T-helper 17 cell (primary cell): Measurements from ENCODE around the gene SNPH. TPM values are rescaled to one million over a fixed set of nuclear protein-coding genes. Genes with fewer than 3 reads are reported as not detected.
A peak's percentile ranks its signal among the peaks of the same experiment; 100 is the strongest.

Experiments
- ATAC-seq: fragments of 150-1000 bp; cut with Tn5 transposase; 2 replicates; pipeline ENCODE4 v1.10.0; 2021; ENCODE audit warnings: mild to moderate bottlenecking, moderate library complexity
- DNase-seq, 3 donors: peaks; one replicate each; pipeline versions ENCODE4 v3.0.0 to v3.0.0-alpha.2; 2020 to 2021
- H3K9me3 ChIP-seq: one replicate; pipeline ENCODE4 v1.7.0; 2013; ENCODE audit warnings: low read length, mild to moderate bottlenecking; ENCODE audit not compliant: control insufficient read depth, poor library complexity, severe bottlenecking
- H3K27ac Mint-ChIP-seq: one replicate; pipeline ENCODE4 v1.8.0; 2022; ENCODE audit warnings: mild to moderate bottlenecking, moderate library complexity, mixed read lengths
- H3K27me3 Mint-ChIP-seq: one replicate; pipeline ENCODE4 v1.8.0; 2022; ENCODE audit warnings: mixed read lengths
- H3K36me3 Mint-ChIP-seq: one replicate; pipeline ENCODE4 v1.8.0; 2022; ENCODE audit warnings: low read depth, mixed read lengths
- H3K4me1 Mint-ChIP-seq: one replicate; pipeline ENCODE4 v1.8.0; 2022; ENCODE audit warnings: mild to moderate bottlenecking, mixed read lengths
- H3K4me3 Mint-ChIP-seq: one replicate; pipeline ENCODE4 v1.8.0; 2022; ENCODE audit warnings: mild to moderate bottlenecking, moderate library complexity, mixed read lengths
- total RNA-seq, 4 donors: library from RNA in 2 of 4; stranded (reverse) in 2 of 4; gene quantifications; one replicate each; pipeline ENCODE4 v1.2.3 and lab custom pipeline; 2022 to 2026

SNPH gene
- total RNA-seq, 2 donors from 2014 or later: 6.7 to 9.4 TPM

DNA sequence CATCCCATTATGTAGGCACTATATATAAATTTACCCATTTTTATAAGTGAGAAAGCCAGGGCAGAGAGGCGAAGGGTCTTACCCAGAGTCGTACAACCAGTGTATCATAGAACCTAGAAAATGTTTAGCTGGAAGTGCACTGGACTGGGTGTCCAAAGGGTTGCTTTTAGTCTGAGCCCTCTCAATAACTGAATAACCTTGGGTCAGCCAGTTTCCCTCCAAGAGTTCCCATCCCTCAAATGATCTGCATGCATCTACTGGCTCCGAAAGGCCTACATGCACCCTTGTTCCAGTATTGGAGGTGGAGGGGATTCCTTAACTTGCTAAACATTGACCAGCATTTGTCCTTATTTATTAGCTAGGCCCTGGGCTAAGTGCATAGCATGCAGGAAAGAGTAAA, 3.8 kb downstream of the SNPH start:
- no peaks in the 10 kb centered on the region for H3K36me3 Mint-ChIP-seq
- ATAC-seq (no peak), DNase-seq (no peak)
- no peaks in the 10 kb centered on the region for H3K9me3 ChIP-seq
- H3K27ac Mint-ChIP-seq: no peak overlapping the region
- H3K27me3 Mint-ChIP-seq: no peaks in the 10 kb centered on the region
- H3K4me1 Mint-ChIP-seq: peaks cover 33% of the 10 kb centered on the region
- no peak overlapping the region for H3K4me3 Mint-ChIP-seq

DNA sequence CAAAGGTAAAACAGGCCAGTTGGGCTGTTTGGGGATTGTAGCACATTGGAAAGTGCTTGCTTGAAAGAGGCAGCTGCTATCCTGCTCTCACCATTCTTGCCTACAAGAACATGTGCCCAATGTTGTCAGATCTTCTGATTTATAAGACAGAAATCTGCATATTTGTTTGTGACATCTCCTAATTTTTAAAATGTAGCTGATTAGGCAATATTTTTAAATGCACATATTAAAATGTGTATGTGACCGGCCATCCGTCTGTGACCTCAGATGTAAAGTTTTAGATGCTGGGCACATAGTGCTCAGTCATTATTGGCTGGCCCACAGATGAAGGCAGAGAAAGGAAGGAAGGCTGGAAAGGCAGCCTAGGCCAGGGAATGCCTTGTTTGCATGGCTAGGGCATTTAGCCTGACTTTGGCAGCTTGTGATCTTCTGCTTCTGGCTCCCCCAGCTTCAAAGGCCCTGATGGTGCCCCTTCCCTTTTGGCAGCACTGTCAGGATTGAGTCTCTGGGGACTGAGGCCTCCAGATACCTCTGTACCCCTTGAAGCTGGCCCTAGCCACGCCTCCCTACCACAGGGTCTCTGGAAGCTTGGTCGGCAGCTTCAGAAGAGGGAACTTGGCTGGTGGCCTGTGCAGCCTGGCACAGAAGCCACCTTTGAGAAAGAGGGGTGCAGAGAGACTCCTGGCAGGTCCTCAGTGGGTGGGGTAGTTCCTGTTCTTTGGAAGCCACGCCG, 6.4 kb downstream of the SNPH start:
- H3K9me3 ChIP-seq: no peaks in the 10 kb centered on the region
- Mint-ChIP-seq H3K4me3 (no peak overlapping the region), H3K27ac (no peak overlapping the region), H3K4me1 (peaks cover 24% of the 10 kb centered on the region), H3K36me3 (no peaks in the 10 kb centered on the region), H3K27me3 (no peaks in the 10 kb centered on the region)
- DNase-seq (no peak), ATAC-seq (no peak)

DNA sequence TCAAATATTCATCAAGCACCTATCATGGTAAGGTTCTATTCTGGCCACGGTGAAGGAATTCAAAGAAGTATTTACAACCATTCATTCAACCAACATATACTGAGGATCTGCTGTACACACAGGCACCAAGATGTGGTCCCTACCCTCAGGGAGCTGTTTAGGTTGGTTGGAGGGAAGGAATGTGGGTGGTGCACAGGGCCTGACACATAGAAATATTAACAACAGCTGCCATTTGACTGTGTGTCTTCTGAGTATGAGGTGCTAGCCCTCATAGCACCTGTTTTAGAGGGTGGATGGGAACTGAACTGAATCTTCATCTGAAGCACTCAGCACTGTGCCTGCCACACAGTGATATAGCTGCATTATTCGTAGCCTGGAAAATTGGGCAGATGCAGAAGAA, 7.3 kb downstream of the SNPH start:
- ATAC-seq: no peak
- Mint-ChIP-seq H3K4me1 (peaks cover 19% of the 10 kb centered on the region), H3K27me3 (no peaks in the 10 kb centered on the region), H3K4me3 (no peak overlapping the region), H3K36me3 (no peaks in the 10 kb centered on the region), H3K27ac (no peak overlapping the region)
- no peak for DNase-seq
- no peaks in the 10 kb centered on the region for H3K9me3 ChIP-seq

- ATAC-seq (no peak), DNase-seq (no peak)
- H3K9me3 ChIP-seq: no peaks in the 10 kb centered on the region
- no peak overlapping the region for H3K4me3 Mint-ChIP-seq
- no peaks in the 10 kb centered on the region for H3K27me3 Mint-ChIP-seq
- H3K27ac Mint-ChIP-seq: peak overlapping the region; percentile 74
- H3K36me3 Mint-ChIP-seq: no peaks in the 10 kb centered on the region
- peaks cover 14% of the 10 kb centered on the region for H3K4me1 Mint-ChIP-seq
Observed at GRCh38 chr20:1274485-1275311, 8.6 kb downstream of the SNPH start.

- H3K27ac Mint-ChIP-seq: peak overlapping the region; percentile 74
- no peaks in the 10 kb centered on the region for H3K36me3 Mint-ChIP-seq
- H3K4me1 Mint-ChIP-seq: peaks cover 16% of the 10 kb centered on the region
Observed at GRCh38 chr20:1275919-1276318, 9.8 kb downstream of the SNPH start.

DNA sequence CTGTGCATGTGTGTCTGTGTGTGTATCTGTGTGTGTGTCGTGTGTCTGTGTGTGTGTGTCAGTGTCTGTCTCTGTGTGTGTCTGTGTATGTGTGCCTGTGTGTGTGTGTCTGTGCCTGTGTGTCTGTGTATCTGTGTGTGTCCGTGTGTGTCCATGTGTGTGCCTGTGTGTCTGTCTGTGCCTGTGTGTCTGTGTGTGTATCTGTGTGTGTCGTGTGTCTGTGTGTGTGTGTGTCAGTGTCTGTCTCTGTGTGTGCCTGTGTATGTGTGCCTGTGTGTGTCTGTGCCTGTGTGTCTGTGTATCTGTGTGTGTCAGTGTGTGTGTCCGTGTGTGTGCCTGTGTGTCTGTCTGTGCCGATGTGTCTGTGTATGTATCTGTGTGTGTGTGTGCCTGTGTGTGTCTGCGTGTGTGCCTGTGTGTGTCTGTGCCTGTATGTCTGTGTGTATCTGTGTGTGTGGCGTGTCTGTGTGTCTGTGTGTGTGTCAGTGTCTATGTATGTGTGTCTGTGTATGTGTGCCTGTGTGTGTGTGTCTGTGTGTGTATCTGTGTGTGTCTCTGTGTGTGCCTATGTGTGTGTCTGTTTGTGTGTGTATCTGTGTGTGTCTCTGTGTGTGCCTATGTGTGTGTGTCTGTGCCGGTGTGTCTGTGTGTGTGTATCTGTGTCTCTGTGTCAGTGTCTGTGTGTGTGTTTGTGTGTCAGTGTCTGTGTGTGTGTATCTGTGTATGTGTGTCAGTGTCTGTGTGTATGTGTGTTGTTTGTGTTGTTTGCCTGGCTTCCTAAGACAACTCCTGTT, 11.6 kb downstream of the SNPH start:
- H3K4me3 Mint-ChIP-seq: no peak overlapping the region
- H3K9me3 ChIP-seq: no peaks in the 10 kb centered on the region
- no peaks in the 10 kb centered on the region for H3K27me3 Mint-ChIP-seq
- H3K36me3 Mint-ChIP-seq: peaks cover 3% of the 10 kb centered on the region
- H3K27ac Mint-ChIP-seq: no peak overlapping the region
- ATAC-seq (no peak), DNase-seq (no peak)
- H3K4me1 Mint-ChIP-seq: peaks cover 20% of the 10 kb centered on the region

More at GRCh38 chr20:1275919-1276318, 9.8 kb downstream of the SNPH start:
- DNase-seq (no peak), ATAC-seq (no peak)
- Mint-ChIP-seq H3K27me3 (no peaks in the 10 kb centered on the region), H3K4me3 (no peak overlapping the region)
- no peaks in the 10 kb centered on the region for H3K9me3 ChIP-seq

DNA sequence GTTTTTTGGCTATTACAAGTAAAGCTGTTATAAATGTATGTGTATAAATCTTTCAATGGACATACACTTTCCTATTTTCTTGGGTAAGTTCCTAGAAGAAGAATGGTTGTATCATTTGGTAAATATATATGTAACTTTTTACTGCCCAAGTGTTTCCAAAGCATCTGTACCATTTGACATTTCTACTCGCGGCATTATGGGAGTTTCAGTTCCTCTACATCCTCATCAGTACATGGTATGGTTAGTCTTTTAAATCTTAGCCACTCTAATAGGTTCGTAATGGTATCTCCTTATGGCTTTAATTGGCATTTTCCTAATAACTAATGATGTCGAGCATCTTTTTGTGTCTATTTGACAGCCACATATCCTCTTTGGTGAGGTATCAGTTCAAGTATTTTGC, 12.9 kb downstream of the SNPH start:
- ATAC-seq (no peak), DNase-seq (no peak)
- no peak overlapping the region for H3K4me3 Mint-ChIP-seq
- no peaks in the 10 kb centered on the region for H3K9me3 ChIP-seq
- H3K27me3 Mint-ChIP-seq: no peaks in the 10 kb centered on the region
- H3K4me1 Mint-ChIP-seq: peaks cover 20% of the 10 kb centered on the region
- H3K36me3 Mint-ChIP-seq: peaks cover 3% of the 10 kb centered on the region
- no peak overlapping the region for H3K27ac Mint-ChIP-seq

DNA sequence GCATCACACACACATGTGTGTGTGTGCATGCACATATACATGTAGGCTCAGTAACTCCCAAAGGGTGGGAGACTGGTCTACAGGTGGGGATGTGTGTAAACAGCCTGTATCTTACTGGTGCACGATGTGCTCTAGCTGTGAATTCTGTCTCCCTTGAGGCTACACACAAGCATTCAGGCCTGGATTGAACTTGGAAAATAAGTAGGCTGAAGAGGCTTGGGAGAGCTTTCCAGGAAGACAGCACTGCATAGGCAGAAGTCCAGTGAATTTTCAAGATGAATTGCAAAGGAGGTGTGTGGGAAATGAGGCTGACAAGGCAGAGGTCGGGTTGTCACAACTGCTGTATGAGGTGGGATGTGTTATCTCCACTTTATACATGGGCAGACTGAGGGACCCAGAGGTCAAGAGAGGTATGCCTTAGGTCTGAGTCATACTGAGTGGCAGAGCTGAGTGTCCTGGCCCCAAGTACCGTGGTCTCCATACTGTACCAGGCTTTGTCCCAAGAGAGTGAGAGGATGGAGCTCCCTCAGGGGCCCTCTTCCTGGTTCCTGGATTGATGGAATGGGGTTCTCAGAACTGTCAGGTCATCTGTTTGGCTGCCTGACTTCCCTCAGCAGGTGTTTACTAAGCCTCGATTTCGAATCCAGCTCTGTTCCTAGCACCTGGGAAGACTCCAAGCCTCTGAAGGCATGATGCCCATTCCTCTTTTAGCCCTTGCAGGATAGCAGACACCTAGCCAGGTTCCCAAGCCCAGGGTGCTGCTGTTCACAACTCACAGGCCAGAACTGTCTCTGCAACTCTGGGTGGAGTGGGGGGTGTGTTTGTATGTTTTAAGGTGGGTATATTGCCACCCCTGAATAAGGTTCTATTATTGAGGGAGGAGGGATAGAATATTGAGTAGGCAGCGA, 14.4 kb downstream of the SNPH start:
- no peak for DNase-seq
- H3K9me3 ChIP-seq: no peaks in the 10 kb centered on the region
- H3K36me3 Mint-ChIP-seq: peaks cover 3% of the 10 kb centered on the region
- H3K4me3 Mint-ChIP-seq: no peak overlapping the region
- no peak overlapping the region for H3K27ac Mint-ChIP-seq
- no peak for ATAC-seq
- H3K27me3 Mint-ChIP-seq: no peaks in the 10 kb centered on the region
- H3K4me1 Mint-ChIP-seq: peaks cover 21% of the 10 kb centered on the region

- H3K9me3 ChIP-seq: no peaks in the 10 kb centered on the region
- no peak for DNase-seq
- H3K4me3 Mint-ChIP-seq: no peak overlapping the region
- peaks cover 3% of the 10 kb centered on the region for H3K36me3 Mint-ChIP-seq
- no peak overlapping the region for H3K27ac Mint-ChIP-seq
- ATAC-seq: no peak
- peaks cover 22% of the 10 kb centered on the region for H3K4me1 Mint-ChIP-seq
- no peaks in the 10 kb centered on the region for H3K27me3 Mint-ChIP-seq
Observed at GRCh38 chr20:1281279-1282057, 15.4 kb downstream of the SNPH start.

DNA sequence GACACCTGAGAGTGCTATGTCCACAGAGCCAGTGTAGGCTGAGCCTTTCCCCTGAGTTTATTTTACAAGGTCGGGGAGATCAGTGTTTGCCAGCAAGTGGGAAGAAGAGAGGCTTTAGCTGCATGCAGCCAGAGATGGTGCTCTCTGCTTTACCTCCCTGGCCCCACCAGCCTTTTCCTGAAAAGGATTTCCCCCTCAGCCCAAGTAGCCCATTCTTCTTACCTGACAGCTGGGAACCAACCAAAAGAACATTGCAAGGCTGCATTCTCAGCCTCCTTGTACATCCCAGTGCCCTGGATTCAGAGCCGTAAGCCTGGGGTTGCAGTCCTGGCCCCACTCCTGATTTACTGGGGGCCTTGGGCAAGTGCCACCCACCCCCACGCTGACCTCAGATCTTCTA, 16.9 kb downstream of the SNPH start:
- peak overlapping the region; percentile 11 for H3K27ac Mint-ChIP-seq

DNA sequence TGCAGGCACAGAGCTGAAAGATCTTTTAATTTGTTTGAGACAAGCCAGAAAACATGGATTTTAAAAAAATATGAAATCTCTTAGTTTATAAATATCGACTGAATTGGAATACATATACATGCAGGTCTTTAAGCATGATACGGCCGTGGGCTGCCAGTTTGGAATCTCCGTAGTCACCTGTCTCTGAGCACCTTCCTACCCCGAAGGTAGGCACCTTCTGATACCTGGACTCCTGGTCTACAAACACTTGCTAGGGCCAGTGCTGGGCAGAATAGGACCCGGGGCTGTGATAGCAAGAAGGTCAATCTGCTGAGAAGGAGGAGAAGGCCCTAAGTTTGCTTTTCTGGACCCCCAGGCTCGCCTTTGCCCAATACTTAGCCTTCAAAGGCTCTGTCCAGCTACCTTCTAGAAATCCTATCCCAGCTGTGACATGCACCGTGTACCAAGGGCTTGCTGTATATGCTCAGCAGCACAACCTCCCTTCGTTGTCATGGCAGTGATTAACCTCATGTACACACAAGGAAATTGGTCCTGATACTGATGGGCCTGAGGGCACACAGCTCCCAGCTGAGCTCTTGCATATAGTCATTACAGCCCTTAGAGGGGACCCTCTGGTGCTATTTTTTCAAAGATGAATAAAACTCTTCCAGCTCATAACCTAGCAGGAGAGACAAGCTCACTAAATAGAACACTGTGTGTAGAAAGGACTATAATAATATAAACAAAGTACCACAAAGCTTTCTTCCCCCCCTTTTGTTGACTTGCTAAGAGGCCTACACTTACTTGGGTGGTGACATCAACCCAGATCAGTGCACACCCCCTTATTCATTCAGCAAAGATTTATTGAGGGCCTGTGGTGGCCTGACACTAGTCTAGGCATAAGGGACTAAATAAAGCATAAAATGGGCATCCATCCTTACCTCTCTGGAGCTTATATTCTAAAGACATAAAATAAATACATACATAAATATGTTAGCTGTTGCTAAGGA, 17.7 kb downstream of the SNPH start:
- ATAC-seq (no peak), DNase-seq (no peak)
- H3K4me3 Mint-ChIP-seq: no peak overlapping the region
- H3K4me1 Mint-ChIP-seq: peaks cover 32% of the 10 kb centered on the region
- H3K27ac Mint-ChIP-seq: peak overlapping the region; percentile 65
- H3K9me3 ChIP-seq: no peaks in the 10 kb centered on the region
- H3K27me3 Mint-ChIP-seq: no peaks in the 10 kb centered on the region
- peaks cover 3% of the 10 kb centered on the region for H3K36me3 Mint-ChIP-seq

More for the DNA sequence above, 16.9 kb downstream of the SNPH start:
- H3K27me3 Mint-ChIP-seq: no peaks in the 10 kb centered on the region
- peaks cover 3% of the 10 kb centered on the region for H3K36me3 Mint-ChIP-seq
- H3K9me3 ChIP-seq: no peaks in the 10 kb centered on the region
- DNase-seq (no peak), ATAC-seq (no peak)
- peaks cover 32% of the 10 kb centered on the region for H3K4me1 Mint-ChIP-seq
- H3K4me3 Mint-ChIP-seq: no peak overlapping the region
